Kidney (tissue), 14 donors: ENCODE measurements around the gene ZNF423. TPM values are rescaled to one million over a fixed set of nuclear protein-coding genes. Genes with fewer than 3 reads are reported as not detected.

Experiments
- DNase-seq, 5 donors: peaks; one replicate each; pipeline ENCODE4 v3.0.0-alpha.2; 2013 to 2020
- FAIRE-seq: peaks from 2 replicates; lab custom pipeline; 2012; peaks lifted over from hg19 to GRCh38; lab: Jason Lieb, UNC
- H3K27ac ChIP-seq, 2 donors: one replicate each; pipeline ENCODE4 v1.7.0; 2013; ENCODE audit warnings: low read depth in 2 of 2, low read length in 2 of 2, inconsistent platforms in 1 of 2
- H3K27me3 ChIP-seq: one replicate; pipeline ENCODE4 v1.7.1; 2013; ENCODE audit warnings: low read length, inconsistent platforms; ENCODE audit not compliant: control insufficient read depth, insufficient read depth
- H3K36me3 ChIP-seq, 3 donors: one replicate each; pipeline versions ENCODE4 v1.7.0 to v1.7.1; 2013; ENCODE audit warnings: low read length in 3 of 3, control low read depth in 1 of 3, inconsistent platforms in 1 of 3; ENCODE audit not compliant: insufficient read depth in 3 of 3, control insufficient read depth in 2 of 3
- H3K4me1 ChIP-seq, 3 donors: one replicate each; pipeline versions ENCODE4 v1.7.0 to v1.7.1; 2013; ENCODE audit warnings: low read length in 3 of 3, inconsistent platforms in 1 of 3, low read depth in 1 of 3; ENCODE audit not compliant: control insufficient read depth in 2 of 3, insufficient read depth in 2 of 3
- H3K4me3 ChIP-seq, 3 donors: one replicate each; pipeline versions ENCODE4 v1.7.0 to v1.8.1; 2013; ENCODE audit warnings: low read length in 3 of 3, control low read depth in 1 of 3, inconsistent platforms in 1 of 3
- H3K9ac ChIP-seq, 3 donors: one replicate each; pipeline versions ENCODE4 v1.7.0 to v1.7.1; 2013; ENCODE audit warnings: low read length in 3 of 3, control low read depth in 1 of 3, inconsistent platforms in 1 of 3
- H3K9me3 ChIP-seq, 3 donors: one replicate each; pipeline versions ENCODE4 v1.7.0 to v1.7.1; 2013; ENCODE audit warnings: low read length in 3 of 3, control low read depth in 1 of 3, inconsistent platforms in 1 of 3; ENCODE audit not compliant: control insufficient read depth in 2 of 3, insufficient read depth in 1 of 3
- CTCF ChIP-seq: IDR thresholded peaks from 3 replicates; pipeline ENCODE4 v1.5.1; 2012; ENCODE audit warnings: mild to moderate bottlenecking, moderate library complexity, borderline replicate concordance; ENCODE audit not compliant: insufficient read depth; ENCODE audit errors: extremely low read depth
- intact Hi-C: fragments of 100-400 bp; cut with DNase I; formaldehyde crosslinking; loops from one replicate; pipeline ENCODE4 v1.11.1; 2022
- polyA plus RNA-seq: library from polyadenylated mRNA; stranded (reverse); fragments of 350-450 nt; fragmentation: Illumina TruSeq; extraction: RNeasy Lipid Tissue Mini Kit (QIAGEN cat#74804); gene quantifications from one replicate; pipeline ENCODE4 v1.2.3, GENCODE V29; 2014; ENCODE audit warnings: low read depth, low replicate concordance; ENCODE audit not compliant: insufficient read depth
- total RNA-seq: library from RNA; stranded (reverse); fragmentation: NEBNext Ultra II Directional; extraction: Animal tissue kit (Norgen Biotek cat#: 25700); gene quantifications from one replicate; pipeline ENCODE4 v1.2.1, GENCODE V29; 2021
- donor health status: control.
- donor health status: control.
- donor health status: control.
- donor health status: control.
- donor health status: control.
- donor health status: DM: yes; HTN: yes; CAD: no.
- donor health status: Normal renal cell carcinoma (clear cell type).

ZNF423 gene
- total and polyA plus RNA-seq, 2 donors from 2014 or later: 2.0 to 8.4 TPM

DNA sequence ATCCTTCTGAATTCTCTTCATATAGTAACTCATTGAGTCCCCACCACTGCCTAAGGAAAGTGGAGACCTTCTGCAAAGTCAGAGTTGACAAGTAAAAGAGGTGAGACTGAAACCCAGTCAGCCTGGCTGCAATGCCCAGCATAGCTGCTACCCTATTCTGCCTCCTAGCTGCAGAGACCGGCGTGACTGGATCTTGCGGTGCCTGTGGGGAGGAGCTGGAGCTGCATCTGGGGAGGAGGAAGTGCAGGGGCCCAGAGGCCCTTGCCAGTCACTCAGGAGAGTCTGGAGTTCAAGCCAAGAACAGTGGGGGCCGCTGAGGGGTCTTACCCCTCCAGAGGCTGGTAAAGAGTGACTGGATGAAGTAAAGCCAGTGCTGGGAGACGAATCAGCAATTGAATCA, 35.0 kb upstream of the ZNF423 start:
- peaks cover 0 to 4% (median 0%) of the 10 kb centered on the region in 3 donors for H3K9me3 ChIP-seq
- H3K4me3 ChIP-seq: no peak overlapping the region
- peak in 2 of 5 donors; percentile 33 to 40 for DNase-seq
- FAIRE-seq: no peak
- H3K27ac ChIP-seq: no peak overlapping the region
- intact Hi-C loops: no loop called here
- H3K36me3 ChIP-seq: no peaks in the 10 kb centered on the region
- H3K27me3 ChIP-seq: no peaks in the 10 kb centered on the region
- TF ChIP-seq CTCF: no peak
- no peak overlapping the region for H3K9ac ChIP-seq
- H3K4me1 ChIP-seq: no peaks in the 10 kb centered on the region

DNA sequence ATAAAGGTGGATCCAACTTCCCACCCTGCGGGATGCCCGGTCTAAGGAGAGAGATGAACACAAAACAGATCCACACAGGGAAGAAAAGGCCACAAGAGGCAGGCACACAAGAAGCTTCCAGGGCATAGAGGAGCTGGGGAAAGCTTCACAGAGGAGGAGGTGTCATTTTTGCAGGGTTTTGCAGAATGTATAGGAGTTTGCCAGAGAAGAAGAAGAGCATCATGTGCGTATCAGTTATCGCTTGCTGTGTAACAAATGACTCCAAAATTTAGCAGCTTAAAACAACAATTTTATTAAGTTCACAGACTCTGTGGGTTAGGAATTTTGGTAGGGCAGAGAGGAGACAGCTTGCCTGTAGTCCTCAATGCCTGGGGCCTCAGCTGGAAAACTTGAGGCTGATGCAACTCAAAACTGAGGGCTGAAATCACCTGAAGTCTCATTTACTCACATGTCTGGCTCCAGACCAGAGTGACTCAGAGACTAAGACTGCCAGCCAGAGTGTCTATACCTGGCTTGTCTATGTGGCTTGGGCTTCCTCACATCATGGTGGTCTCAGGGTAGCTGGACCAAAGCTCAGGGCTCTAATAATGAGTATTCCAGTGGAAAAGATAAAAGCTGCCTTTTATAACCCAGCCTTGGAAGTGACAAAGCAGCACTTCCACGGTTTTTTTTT, 33.9 kb upstream of the ZNF423 start:
- intact Hi-C loops: no loop called here
- Histone ChIP-seq H3K4me3 (no peak overlapping the region), H3K27ac (no peak overlapping the region), H3K9me3 (peaks cover 0 to 4% (median 0%) of the 10 kb centered on the region in 3 donors), H3K27me3 (no peaks in the 10 kb centered on the region), H3K9ac (no peak overlapping the region), H3K4me1 (no peaks in the 10 kb centered on the region), H3K36me3 (no peaks in the 10 kb centered on the region)
- FAIRE-seq (no peak), DNase-seq (no peak)
- TF ChIP-seq CTCF: no peak

GRCh38 chr16:49886554-49887094, 30.7 kb upstream of the ZNF423 start:
- no peak overlapping the region for H3K4me3 ChIP-seq
- H3K27ac ChIP-seq: no peak overlapping the region
- FAIRE-seq (no peak), DNase-seq (no peak)
- no peak for TF ChIP-seq CTCF
- H3K9me3 ChIP-seq: peaks cover 0 to 4% (median 0%) of the 10 kb centered on the region in 3 donors
- H3K27me3 ChIP-seq: no peaks in the 10 kb centered on the region
- no peak overlapping the region for H3K9ac ChIP-seq
- no peaks in the 10 kb centered on the region for H3K36me3 ChIP-seq
- no peaks in the 10 kb centered on the region for H3K4me1 ChIP-seq
- intact Hi-C loops: no loop called here
